WERI-Rb-1 (cell line): ENCODE results near the gene PCGF3.
A peak's percentile ranks its signal among the peaks of the same experiment; 100 is the strongest.
"Not testable (repeated sequence)": the region's sequence is repeated elsewhere in the genome, so short reads cannot be mapped to it uniquely, and the experiment has no call there.

Experiments used
- DNase-seq: peaks from one replicate; pipeline ENCODE4 v3.0.0-alpha.2; 2020
- H3K27ac ChIP-seq: fragments of 250-450 bp; sonication (Bioruptor Pico); 2 replicates; pipeline ENCODE4 v1.5.1; 2020; ENCODE audit warnings: mild to moderate bottlenecking, moderate library complexity
- H3K27me3 ChIP-seq: fragments of 250-450 bp; sonication (Bioruptor Pico); 2 replicates; pipeline ENCODE4 v1.5.1; 2021; ENCODE audit warnings: mild to moderate bottlenecking, low read depth, moderate library complexity; ENCODE audit not compliant: insufficient read depth, severe bottlenecking
- H3K36me3 ChIP-seq: fragments of 250-450 bp; sonication (Bioruptor Pico); 2 replicates; pipeline ENCODE4 v1.5.1; 2020; ENCODE audit warnings: mild to moderate bottlenecking, moderate library complexity
- H3K4me3 ChIP-seq: 2 replicates; pipeline ENCODE4 v1.5.1; 2011; ENCODE audit warnings: low read depth, mild to moderate bottlenecking, control low read depth, low read length
- H3K9me3 ChIP-seq: fragments of 250-450 bp; sonication (Bioruptor Pico); 2 replicates; pipeline ENCODE4 v1.5.1; 2021; ENCODE audit warnings: mild to moderate bottlenecking, moderate library complexity; ENCODE audit not compliant: severe bottlenecking
- TF ChIP-seq, protein P1 (sequence below): IDR thresholded peaks from 2 replicates; pipeline ENCODE4 v1.5.1; 2011; ENCODE audit warnings: low read depth, mild to moderate bottlenecking, control low read depth, inconsistent platforms, low read length

The PCGF3 gene

DNA sequence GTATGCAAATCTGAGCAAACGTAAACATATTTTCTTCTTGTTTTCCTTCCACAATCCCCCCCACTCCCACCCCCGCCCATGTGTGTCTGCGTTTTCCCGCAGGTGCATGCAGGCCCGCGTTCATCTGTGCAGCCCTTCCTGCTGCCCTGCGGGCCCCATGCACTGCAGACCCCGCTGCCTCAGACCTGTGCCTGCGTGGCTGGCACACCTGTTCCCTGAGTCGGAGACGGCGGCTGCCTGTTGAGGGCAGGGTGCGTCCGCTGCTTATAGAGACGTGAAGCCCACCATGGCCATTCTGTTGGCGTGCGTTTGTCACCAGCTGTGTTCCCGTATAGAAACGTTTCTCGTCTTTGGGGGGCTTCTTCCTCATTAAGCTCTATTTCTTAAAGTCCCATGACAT is 51.5 kb downstream of the PCGF3 start:
- no peak for DNase-seq
- Histone ChIP-seq H3K27me3 (no peaks in the 10 kb centered on the region), H3K4me3 (no peak overlapping the region), H3K36me3 (peaks cover 69% of the 10 kb centered on the region), H3K27ac (no peak overlapping the region), H3K9me3 (no peaks in the 10 kb centered on the region)
- TF ChIP-seq, protein P1, sequence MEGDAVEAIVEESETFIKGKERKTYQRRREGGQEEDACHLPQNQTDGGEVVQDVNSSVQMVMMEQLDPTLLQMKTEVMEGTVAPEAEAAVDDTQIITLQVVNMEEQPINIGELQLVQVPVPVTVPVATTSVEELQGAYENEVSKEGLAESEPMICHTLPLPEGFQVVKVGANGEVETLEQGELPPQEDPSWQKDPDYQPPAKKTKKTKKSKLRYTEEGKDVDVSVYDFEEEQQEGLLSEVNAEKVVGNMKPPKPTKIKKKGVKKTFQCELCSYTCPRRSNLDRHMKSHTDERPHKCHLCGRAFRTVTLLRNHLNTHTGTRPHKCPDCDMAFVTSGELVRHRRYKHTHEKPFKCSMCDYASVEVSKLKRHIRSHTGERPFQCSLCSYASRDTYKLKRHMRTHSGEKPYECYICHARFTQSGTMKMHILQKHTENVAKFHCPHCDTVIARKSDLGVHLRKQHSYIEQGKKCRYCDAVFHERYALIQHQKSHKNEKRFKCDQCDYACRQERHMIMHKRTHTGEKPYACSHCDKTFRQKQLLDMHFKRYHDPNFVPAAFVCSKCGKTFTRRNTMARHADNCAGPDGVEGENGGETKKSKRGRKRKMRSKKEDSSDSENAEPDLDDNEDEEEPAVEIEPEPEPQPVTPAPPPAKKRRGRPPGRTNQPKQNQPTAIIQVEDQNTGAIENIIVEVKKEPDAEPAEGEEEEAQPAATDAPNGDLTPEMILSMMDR, result no peak

DNA sequence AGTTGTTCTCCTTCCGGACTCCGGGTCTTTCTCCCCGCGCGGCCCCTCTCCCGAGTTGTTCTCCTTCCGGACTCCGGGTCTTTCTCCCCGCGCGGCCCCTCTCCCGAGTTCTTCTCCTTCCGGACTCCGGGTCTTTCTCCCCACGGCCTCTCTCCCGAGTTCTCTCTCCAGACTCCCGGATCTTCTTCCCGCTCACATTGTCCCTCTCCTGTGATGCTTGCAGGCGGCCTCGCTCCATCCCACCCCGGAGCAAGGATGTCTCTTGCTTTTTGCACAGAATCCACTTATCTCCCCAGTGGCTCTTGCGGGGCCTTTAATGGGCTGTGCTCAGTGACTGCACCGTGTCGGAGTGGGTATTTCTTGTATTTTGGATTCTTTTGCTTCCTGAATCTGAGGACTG is 54.2 kb downstream of the PCGF3 start:
- H3K9me3 ChIP-seq, DNase-seq, H3K4me3 ChIP-seq, H3K27me3 ChIP-seq, H3K27ac ChIP-seq: not testable (repeated sequence)
- peaks cover 71% of the 10 kb centered on the region for H3K36me3 ChIP-seq

DNA sequence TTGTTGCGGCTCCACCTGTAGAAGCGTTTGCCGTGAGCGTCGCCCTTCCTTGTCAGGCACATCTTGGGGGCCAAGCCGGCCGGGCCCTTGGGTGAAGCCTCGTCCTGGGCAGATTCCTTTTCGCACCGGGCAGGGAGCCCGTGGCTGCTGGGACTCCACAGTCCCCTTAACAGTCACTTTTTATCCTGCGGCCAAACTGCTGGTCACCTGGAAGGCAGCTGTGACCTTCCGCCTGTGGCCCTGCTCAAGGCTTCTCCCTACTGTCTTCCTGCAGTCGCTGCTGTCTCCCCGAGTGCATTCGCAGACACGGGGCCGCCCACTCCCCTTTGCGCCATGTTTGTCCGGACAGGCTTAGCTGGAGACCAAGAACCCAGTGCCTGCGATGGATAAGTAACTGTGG is 55.0 kb downstream of the PCGF3 start:
- Histone ChIP-seq H3K27ac (no peak overlapping the region), H3K9me3 (peaks cover 8% of the 10 kb centered on the region), H3K27me3 (no peaks in the 10 kb centered on the region), H3K4me3 (no peak overlapping the region), H3K36me3 (peaks cover 71% of the 10 kb centered on the region)
- TF ChIP-seq, protein P1, result no peak
- DNase-seq, result no peak

DNA sequence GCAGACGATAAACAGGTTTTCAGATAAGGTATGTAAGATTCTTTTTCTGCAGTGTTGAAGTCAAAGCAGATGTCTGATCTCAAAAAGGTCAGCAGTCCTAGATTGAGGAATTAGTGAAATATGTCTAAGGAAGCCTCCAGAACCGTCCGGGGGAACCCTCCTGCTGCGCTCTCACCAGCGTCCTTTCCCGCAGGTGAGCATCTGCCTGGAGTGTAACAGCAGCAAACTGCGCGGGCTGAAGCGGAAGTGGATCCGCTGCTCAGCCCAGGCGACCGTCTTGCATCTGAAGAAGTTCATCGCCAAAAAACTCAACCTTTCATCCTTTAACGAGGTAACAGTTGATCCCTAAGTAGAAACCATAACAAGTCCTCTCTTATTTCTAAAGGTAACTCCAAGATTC is 55.5 kb downstream of the PCGF3 start:
- Histone ChIP-seq H3K27ac (no peak overlapping the region), H3K9me3 (peaks cover 8% of the 10 kb centered on the region), H3K4me3 (no peak overlapping the region), H3K27me3 (no peaks in the 10 kb centered on the region), H3K36me3 (peaks cover 76% of the 10 kb centered on the region)
- TF ChIP-seq, protein P1, result no peak
- no peak for DNase-seq

DNA sequence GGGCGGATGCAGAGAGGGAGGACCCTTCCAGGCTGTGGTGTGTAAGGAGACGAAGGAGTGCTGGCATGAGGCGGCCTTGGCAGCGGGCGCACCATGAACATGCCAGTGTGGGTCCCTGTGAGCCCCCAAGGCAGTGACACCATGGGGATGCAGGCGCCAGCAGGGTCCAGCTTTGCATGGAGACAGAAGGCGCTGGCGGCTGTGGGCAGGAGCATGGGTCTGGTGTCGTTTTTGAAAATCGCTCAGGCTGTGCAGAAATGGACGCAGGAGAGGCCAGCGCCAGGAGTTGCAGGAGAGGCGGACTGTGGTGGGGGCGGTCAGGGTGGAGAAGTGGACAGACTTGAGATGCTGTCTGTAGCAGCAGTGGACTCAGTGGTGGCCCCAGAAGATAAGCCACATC is 56.1 kb downstream of the PCGF3 start:
- Histone ChIP-seq H3K9me3 (peaks cover 8% of the 10 kb centered on the region), H3K27ac (no peak overlapping the region), H3K4me3 (no peak overlapping the region), H3K36me3 (peaks cover 80% of the 10 kb centered on the region), H3K27me3 (no peaks in the 10 kb centered on the region)
- DNase-seq, result no peak
- TF ChIP-seq, protein P1, result no peak

DNA sequence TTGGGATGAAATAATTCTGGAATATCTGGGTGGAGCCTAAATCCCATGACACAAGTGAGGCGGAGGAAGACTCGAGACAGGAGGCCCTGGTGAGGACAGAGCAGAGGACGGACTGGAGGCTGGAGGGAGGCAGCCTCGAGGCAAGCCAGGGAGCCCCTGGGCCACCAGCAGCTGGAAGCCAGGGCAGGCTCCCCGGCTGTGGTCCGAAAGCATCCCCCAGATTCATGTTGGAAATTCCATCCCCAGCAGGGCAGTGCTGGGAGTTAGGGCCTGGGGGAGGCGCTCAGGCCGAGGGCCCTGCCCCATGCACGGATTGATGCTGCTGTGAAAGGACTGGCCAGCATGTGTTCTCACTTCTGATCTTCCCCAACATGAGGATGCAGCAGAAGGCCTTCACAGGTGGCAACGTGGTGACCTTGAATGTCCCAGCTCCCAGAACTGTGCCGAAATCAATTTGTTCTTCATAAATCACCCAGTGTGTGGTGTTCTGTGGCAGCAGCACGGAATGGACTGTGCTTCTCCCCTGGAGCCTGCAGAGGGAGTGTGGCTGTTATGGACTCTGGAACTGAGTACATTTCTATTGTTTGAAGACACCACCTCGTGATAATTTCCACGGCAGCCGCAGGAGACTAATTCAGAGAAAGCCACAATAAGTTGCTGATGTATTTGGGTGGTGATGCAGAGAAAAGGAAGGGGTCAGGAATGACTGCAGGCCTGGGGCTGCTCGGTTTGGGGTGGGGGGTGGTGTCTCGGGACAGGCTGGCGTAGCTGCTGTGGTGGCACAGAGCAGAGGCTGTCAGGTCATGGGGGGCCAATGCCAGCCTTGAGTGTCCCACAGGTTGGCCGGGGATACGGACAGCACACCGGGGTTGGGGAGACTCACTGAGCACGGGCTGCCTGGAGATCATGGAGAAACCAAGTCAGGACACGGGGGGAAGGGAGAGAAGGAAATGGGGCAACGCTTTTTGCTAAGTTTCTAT is 56.9 kb downstream of the PCGF3 start:
- TF ChIP-seq, protein P1, result peak; percentile 56
- Histone ChIP-seq H3K9me3 (peaks cover 8% of the 10 kb centered on the region), H3K27ac (no peak overlapping the region), H3K36me3 (peaks cover 75% of the 10 kb centered on the region), H3K27me3 (no peaks in the 10 kb centered on the region), H3K4me3 (no peak overlapping the region)
- peak; percentile 56 for DNase-seq
